HTR-8/SVneo (cell line): ENCODE data around the gene ZNF644.

Experiments used
- DNase-seq: peaks from one replicate; pipeline ENCODE4 v3.0.0; 2011; ENCODE audit warnings: low spot score, mixed read lengths; ENCODE audit not compliant: insufficient read length
- FAIRE-seq: peaks from 2 replicates; lab custom pipeline; 2011; peaks lifted over from hg19 to GRCh38; lab: Jason Lieb, UNC

The ZNF644 gene

DNA sequence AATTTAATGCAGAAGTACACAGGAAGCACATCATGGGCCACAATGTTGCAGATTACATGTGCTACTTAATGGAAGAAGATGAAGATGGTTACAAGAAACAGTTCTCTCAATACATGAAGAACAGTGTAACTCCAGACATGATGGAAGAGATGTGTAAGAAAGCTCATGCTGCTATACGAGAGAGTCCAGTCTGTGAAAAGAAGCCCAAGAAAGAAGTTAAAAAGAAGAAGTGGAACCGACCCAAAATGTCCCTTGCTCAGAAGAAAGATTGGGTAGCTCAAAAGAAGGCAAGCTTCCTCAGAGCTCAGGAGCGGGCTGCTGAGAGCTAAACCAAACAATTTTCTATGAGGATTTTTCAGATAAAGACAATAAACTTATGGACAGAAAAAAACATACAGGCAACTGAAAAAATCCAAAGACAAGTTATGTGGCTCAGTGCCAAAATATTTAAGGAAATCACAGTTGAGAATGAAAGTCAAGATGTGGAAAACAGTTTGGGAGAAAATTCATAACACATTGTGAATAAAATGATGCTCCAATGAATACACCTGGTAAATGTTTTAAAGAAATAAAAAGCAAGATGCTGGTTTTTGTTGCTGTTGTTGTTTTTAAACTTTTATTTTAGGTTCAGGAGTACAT, 2.8 kb upstream of the ZNF644 start:
- FAIRE-seq, result no peak
- no peak for DNase-seq

GRCh38 chr1:91022518-91022929, 689 bp upstream of the ZNF644 start:
- no peak for DNase-seq
- no peak for FAIRE-seq

GRCh38 chr1:91020967-91021685, 709 bp downstream of the ZNF644 start:
- DNase-seq (peak; percentile 53), FAIRE-seq (peak; percentile 36)

GRCh38 chr1:91020486-91020885, 1.3 kb downstream of the ZNF644 start:
- DNase-seq (no peak), FAIRE-seq (no peak)

DNA sequence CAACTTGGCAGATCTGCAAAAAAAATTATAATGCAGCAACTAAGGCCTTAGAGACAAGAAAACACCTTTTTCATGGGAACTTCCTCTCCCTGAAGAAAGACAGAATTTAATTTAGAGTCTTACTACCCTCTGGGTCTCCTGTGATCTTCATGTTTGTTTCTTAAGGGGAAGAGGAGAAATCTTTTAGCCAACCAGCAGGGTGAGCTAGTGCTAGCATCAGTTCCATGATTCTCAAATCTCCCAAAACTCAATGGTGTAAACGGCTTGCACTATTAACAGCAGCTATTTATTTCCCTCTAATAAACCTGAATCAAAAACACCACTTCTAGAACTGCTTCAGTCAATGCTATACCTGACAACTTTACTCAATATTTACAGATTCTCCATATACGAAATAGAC, 3.8 kb downstream of the ZNF644 start:
- FAIRE-seq, result no peak
- DNase-seq, result no peak

- no peak for FAIRE-seq
- no peak for DNase-seq
These were observed 5.9 kb downstream of the ZNF644 start for GRCh38 chr1:91015794-91016550.

DNA sequence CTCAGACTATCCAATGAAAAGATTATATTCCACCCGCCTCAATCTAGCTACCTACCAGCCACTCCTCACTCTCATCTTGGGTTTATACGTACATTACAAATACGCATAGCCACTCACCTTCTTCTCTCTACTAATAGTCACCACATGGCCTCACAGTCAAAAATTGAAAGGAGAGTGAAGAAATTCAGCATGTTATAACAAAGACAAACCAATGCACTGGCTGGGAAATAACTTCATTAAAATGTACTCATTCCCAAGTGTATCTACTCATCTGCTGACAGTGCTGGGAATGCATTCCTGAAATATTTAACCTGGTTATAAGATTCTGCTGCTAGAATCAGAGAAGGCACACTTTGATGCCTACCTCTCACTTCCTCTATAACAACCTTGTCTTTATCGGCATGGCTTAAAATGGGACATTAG, 6.5 kb downstream of the ZNF644 start:
- no peak for DNase-seq
- no peak for FAIRE-seq

GRCh38 chr1:91014475-91014874, 7.4 kb downstream of the ZNF644 start:
- no peak for DNase-seq
- no peak for FAIRE-seq

GRCh38 chr1:91013302-91013701, 8.5 kb downstream of the ZNF644 start:
- FAIRE-seq (no peak), DNase-seq (no peak)

DNA sequence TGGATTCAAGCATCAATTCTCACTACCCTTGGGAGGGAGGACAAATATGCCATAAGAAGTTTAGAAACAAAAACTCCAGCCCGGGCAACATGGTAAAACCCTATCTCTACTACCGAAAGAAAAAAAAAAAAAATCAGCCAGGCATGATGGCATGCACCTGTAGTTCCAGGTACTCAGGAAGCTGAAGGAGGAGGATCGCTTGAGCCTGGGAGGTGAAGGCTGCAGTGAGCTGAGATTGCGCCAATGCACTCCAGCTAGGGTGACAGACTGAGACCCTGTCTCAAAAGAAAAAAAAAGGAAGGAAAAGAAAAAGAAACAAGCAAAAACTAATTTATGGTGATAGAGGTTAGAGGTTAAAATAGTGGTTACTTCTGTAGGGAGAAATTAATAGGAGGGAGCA, 9.6 kb downstream of the ZNF644 start:
- FAIRE-seq (no peak), DNase-seq (no peak)

DNA sequence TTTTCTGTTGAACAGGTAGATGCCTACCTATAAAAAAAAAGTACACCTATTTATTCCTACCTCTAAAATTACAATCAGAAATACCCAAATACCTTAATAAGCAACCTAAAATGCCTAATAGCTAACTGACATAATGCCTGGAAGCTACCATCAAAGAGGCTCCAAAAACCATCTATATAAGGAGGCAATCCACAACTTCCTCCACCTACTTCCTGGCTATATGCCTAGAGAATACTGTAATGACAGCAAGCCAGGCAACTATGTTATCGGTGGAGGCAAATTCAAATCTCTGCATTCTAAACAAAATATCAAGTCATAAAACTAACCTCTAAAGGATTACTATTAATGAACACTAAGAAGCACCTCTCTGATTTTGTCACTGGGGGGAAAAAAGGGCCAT, 10.1 kb downstream of the ZNF644 start:
- DNase-seq, result no peak
- FAIRE-seq, result no peak

DNA sequence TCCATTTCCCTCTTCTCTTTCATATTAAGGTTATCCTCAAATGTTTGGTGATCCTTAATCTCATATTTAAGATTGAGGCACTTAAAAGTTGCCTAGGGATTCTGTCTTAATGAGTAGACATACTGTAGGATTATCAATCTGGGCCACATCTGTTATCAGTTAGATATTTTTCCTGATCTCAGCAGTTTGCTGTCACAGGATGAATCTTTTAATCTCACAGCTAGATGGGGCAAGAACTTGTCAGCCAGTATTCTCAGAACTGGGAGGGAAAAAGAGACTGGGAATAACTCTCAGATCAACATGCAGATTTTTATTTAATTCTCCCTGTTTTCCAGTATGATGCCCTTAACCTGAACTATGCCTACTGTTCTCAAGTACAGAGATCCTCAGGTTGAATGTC, 14.0 kb downstream of the ZNF644 start:
- FAIRE-seq, result no peak
- no peak for DNase-seq

GRCh38 chr1:91007092-91007491, 14.7 kb downstream of the ZNF644 start:
- DNase-seq (no peak), FAIRE-seq (no peak)

GRCh38 chr1:91006113-91006908, 15.5 kb downstream of the ZNF644 start:
- FAIRE-seq, result no peak
- DNase-seq, result no peak

DNA sequence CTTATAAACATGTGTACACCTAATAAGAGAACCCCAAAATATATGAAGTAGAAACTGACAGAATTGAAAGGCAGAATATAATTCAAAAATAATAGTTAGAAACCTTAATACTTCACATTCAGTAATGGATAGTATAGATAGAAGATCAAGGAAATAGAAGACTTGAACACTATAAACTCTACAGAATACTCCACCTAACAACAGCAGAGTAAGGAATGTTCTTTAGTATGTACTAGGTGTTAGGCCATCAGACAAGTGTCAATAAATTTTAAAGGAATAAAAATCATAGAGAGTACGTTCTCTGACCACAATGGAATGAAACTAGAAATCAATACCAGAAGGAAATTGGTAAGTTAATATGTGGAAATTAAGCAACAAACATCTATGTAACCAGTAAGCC, 16.6 kb downstream of the ZNF644 start:
- FAIRE-seq (no peak), DNase-seq (no peak)

DNA sequence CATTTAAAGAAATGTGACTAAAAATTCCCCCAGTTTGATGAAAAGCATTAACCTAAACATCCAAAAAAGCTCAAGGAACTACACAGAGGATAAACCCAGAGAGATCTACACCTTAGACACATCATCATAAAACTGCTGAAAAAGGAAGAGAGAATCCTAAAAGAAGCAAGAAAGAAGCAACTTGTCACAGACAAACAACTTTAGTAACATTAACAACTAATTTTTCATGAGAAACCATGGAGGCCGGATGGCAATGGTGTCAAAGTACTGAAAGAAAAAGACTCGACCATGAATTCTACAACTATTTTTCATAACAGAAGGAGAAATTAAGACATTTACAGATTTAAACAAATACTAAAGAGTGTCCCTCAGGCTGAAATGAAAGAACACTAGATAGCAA, 17.7 kb downstream of the ZNF644 start:
- DNase-seq (no peak), FAIRE-seq (no peak)

- DNase-seq (no peak), FAIRE-seq (no peak)
These were observed 25.0 kb downstream of the ZNF644 start for GRCh38 chr1:90996742-90997413.

GRCh38 chr1:90995311-90995894, 26.4 kb downstream of the ZNF644 start:
- no peak for FAIRE-seq

GRCh38 chr1:90994461-90994860, 27.4 kb downstream of the ZNF644 start:
- FAIRE-seq, result no peak

More at GRCh38 chr1:90995311-90995894, 26.4 kb downstream of the ZNF644 start:
- no peak for DNase-seq

GRCh38 chr1:90993245-90993644, 28.6 kb downstream of the ZNF644 start:
- FAIRE-seq (no peak), DNase-seq (no peak)

More at GRCh38 chr1:90994461-90994860, 27.4 kb downstream of the ZNF644 start:
- no peak for DNase-seq
